HG02884 (cell line): Measurements from ENCODE around the gene DLG2.
A peak's percentile ranks its signal among the peaks of the same experiment; 100 is the strongest.
"Not testable (repeated sequence)": the region's sequence is repeated elsewhere in the genome, so short reads cannot be mapped to it uniquely, and the experiment has no call there.

ENCODE experiments used
- ATAC-seq: cut with Tn5 transposase; IDR thresholded peaks from one replicate; pipeline ENCODE4 v1.9.1; 2021; ENCODE audit warnings: mild to moderate bottlenecking, moderate library complexity; ENCODE audit not compliant: unreplicated experiment

The DLG2 gene

DNA sequence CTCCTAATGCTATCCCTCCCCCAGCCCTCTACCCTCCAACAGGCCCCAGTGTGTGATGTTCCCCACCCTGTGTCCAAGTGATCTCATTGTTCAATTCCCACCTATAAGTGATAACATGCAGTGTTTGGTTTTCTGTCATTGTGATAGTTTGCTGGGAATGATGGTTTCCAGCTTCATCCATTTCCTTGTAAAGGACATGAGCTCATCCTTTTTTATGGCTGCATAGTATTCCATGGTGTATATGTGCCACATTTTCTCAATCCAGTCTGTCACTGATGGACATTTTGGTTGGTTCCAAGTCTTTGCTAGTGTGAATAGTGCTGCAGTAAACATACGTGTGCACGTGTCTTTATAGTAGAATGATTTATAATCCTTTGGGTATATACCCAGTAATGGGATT, 277.6 kb downstream of the DLG2 start:
- ATAC-seq, result not testable (repeated sequence)

DNA sequence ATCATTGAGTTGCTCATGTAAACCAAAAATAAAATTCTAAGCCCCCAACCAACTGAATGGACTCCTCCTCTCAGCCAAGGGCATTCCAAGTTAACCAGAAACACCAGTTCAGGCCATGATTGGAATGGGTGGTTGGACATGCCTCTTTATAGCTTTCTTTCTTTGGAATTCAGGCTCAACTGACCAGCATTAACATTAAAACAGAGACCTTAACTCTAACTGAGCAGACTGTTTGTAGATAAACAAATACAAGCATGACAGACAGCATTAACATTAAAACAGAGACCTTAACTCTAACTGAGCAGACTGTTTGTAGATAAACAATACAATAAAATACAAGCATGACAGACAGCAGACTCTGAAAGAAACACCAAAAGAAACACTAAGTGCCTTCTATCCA, 278.2 kb downstream of the DLG2 start:
- ATAC-seq, result no peak

DNA sequence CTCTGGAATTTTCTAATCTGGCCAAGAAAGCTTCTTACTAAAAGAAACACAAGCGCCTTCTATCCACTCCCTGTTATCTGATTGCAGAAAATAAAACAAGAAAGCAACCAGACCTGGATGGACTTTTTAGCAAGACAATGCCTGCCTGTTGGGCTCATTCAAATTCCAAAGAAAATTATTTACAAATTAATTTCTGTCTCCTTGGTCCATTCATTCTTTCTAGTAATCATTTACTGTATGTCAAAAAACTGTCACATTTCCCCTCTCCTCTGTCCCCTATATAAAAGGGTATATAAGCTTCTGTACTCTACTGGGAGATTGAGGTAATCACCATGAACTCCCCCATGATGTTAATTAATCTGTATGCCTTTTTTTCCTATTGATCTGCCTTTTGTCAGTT, 279.9 kb downstream of the DLG2 start:
- ATAC-seq, result no peak

DNA sequence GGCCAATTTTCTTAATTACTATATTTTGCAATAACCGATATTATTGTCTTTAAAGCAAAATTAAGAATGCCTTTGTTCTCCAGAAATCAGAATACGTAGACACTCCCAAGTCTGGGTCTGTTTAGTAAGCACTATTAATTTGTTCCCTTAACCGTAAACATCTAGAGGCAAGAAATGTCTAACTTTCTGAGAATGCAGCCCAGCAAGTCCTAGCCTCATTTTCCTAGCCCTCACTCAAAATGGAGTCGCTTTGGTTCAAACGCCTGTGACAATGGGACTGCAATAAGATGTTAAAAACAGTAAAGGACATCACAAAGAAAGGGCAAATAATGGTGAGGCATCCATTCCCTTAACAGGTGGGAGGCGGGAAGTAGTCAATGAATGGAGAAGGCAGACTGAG, 280.7 kb downstream of the DLG2 start:
- ATAC-seq, result no peak

DNA sequence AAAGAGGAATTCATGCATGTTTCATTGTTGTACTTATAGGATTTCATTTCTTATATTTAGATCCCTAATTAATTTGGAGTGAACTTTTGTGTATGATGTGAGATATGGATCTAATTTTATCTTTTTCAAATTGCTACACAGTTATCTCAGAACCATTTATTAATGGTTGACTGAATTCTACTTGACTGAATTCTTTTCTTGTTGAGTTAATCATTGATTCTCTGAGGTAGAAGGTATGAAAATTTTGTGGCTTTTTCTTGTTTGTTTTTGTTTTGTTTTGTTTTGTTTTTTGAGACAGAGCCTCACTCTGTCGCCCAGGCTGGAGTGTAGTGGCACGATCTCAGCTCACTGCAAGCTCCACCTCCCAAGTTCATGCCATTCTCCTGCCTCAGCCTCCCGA, 286.3 kb downstream of the DLG2 start:
- not testable (repeated sequence) for ATAC-seq

DNA sequence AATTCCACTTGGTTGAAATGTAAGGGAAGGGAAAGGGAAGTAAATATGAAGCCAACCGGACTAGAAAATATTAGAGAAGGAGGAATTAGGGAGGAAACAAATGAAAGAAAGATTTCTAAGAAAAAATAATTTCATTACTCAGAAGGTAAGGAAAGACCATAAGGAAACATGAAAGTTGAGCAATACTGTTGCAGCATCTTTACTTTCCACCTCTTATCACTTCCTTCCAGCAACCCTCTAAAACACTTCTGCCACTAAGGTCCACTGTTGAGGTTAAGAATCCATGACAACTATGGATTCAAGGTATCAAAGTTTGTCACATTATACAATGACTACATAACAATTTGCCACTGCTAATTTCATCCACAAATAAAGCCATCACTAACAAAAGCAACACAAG, 308.6 kb downstream of the DLG2 start:
- ATAC-seq, result no peak

DNA sequence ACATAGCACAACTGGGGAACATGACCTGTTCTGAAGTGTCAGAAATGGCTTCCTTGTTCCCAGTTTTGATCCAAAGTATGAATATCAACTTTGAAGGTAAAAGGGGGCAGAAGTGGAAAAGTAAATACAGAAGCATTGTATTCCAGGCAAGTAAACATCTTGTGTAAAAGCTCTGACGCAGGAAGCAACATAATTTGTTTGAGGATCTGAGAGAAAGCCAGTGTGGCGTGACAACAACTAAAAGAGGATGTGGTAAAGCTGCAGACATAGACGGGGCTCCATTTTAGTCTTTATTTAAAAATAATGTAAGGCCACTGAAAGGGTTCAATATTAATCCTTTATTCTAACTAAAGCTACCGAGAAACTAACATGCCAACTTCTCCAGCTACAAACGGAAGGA, 310.2 kb downstream of the DLG2 start:
- peak; percentile 97 for ATAC-seq

DNA sequence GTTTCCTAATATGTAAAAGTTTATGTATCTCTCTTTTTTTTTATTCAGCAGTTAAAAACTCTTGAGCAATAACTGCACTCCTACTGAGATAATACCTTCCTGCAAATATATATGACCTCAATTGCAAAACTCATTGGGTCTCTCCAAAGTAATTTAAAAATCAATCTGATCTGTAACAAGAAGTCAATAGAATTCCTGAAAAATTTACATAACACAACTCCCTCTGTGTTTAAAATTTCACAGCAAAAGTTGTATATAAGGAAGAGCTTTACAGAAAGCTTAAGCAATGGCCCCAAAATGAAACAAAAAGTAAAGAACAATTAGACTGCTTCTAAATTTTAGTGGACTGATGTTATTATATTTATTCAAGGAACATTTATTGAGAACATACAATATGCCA, 313.4 kb downstream of the DLG2 start:
- no peak for ATAC-seq

DNA sequence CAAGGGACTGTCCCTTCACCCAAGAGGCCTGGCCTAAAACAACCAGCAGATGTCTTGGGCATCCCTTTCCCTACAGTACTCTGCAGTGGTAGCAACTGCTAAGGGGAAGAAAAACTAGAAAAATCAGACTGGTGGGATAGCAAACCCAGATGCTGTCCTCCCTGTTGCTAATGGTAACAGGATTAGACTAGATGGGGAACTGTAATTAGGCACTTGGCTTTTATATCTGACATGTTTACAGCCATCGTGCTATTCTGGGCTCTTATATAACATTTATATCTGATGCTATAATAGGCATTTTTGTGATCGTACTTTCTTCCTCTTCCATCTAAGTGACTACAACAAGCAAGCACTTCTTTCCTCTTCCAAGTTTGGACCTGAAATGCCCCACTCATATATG, 316.7 kb downstream of the DLG2 start:
- ATAC-seq, result no peak

DNA sequence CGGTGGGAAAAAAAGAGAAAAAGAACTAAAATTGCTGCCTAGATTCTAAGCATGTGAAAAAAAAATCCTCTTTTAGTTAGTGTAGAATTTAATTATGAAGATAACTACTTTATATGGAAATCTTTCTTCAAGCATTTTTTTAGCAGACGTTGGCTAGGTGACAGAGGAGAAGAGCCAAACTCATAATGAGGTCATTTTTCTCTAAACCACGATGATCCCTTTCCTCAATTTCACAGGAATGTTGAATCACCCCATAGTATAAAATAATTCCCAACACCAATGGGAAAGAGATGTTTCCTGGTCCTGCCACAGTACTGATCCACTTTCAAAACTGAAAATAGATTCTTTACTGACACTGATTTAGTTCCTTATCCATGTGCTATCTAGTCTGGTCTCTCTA, 319.8 kb downstream of the DLG2 start:
- no peak for ATAC-seq

DNA sequence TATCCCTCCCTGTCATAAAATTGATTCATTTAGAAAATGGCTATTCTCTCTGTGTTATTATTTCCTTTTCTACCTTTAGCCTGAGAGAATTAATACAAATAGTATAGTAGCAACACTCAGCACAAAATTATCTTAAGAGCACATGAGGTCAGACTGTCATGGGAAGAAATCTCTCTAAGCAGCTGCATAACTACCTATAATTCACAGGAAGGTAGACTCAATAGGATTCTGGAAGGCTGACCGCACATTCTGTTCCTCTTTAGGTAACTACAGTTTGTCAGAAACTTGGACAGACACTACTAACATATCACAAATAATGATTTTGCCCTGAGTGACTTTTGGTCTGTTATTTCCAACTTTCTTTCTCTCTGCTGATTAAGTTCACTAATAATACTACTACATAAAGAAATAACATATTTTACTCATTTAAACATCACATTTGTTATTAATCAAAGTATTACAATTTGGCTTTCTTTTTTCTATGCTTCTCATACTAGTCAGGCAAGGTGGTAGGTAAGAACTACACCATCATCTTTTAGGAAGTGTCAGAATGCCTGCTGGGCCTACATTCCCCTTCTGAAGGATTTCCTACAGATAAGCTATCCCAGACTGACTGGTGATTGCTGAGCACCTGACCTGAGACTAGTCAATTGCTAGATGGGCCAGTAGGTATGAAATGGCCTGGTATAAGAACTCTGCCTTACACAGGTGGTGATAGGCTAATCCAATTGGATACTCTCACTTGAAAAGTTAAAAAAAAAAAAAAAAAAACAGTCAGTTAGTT, 325.1 kb downstream of the DLG2 start:
- no peak for ATAC-seq

DNA sequence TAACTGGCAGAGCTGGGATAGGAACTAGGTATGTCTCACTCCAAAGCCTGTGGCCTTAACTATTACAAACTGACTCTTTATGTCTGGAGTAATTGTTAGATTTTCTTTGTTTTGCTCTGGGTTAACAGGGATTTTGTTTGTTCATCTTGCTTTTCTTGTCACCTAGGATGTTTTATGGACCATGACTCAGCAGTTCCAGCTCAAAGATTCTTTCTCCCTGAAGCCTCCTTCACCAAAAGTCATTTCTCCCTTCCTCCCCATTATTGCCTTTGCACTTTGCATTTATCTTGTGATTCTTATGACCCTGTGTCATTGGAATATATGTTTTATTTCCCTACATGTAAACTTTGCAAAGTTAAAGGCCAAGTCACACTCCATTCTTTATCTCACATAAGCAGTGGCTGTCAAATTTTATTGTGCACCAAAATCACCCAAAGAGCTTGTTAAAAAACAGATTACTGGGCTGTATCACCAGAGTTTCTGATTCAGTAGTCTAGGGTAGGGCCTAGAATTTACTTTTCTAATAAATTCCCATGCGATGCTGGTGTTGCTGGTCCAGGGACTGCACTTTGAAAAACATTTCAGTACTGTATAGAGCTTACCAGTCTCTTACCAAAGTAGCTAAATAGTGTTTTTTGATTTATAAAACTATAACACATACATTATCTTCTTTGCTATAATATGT, 327.7 kb downstream of the DLG2 start:
- no peak for ATAC-seq

DNA sequence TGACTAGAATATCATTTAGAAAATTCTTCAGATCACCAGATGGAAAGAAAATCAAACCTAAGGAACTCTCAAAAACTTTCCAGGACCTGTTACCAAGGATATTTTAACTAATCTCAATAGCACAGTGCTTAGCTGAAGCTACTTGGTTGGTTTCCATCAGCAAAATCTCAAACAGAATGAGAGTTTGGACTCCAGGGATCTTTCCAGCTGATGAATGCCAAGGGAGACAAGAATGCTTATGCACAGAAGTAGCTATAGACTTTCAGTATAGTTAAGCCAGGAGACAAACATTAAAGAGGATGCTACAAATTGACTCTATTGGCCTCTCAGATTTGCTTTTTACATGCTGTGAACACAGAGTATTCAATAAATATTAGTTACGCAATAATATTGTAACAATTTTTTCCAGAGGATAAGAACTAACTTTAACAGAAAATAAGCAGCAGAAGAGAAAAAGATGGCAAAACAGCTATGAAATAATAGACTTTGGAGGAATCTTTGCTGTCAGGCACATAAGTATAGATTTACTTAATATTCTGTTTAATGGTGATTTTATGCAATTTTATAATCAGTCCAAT, 331.4 kb downstream of the DLG2 start:
- ATAC-seq, result no peak

DNA sequence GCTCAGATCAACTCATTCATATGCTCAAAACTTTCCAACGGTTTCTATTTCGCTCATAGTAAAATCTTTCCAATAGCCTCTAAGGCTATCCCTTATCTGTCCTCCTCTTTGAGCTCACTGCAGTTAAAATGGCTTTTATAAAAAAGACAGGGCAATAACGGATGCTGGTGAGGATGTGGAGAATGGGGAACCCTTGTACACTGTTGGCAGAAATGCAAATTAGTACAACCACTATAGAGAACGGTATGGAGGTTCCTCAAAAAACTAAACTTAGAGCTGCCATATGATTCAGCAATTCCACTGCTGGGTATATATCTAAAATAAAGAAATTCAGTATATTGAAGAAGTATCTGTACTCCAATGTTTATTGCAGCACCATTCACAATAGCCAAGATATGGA, 345.6 kb downstream of the DLG2 start:
- ATAC-seq, result no peak

DNA sequence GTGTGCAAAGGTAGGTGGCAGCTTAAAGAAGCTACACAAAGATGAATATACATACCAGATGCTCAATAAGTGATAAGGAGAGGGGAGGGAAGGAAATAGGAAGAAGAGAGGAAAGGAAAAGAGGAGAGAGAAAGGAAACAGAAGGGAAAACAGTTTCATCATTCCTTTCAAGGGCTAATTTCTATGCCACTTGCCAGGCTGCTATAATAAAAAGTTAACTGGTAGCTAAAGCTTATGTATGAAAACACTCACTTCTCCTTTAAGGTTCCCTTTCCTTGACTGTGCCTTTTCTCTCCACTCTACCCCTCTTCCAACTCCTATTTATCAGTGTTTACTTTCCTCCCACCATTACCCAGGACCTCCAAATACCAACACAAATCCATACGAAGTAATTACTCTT, 347.9 kb downstream of the DLG2 start:
- no peak for ATAC-seq

DNA sequence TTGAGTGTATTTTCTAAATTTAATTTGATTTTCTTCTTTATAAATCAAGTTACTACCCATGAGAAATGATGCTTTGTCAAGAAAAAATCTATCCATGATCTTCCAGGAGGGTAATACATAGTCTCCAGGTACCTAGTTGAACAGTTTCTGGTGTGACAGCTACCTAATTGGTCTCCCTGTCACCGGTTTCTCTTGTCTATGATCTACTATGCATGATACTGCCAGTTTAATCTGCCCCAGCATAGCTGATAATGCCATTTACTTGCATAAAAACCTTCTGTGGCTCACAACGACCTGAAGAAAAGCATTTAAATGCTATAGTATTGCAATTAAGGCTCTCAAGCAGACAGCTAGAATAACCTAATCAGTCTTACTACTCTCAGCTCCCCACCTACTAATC, 349.5 kb downstream of the DLG2 start:
- ATAC-seq, result no peak

DNA sequence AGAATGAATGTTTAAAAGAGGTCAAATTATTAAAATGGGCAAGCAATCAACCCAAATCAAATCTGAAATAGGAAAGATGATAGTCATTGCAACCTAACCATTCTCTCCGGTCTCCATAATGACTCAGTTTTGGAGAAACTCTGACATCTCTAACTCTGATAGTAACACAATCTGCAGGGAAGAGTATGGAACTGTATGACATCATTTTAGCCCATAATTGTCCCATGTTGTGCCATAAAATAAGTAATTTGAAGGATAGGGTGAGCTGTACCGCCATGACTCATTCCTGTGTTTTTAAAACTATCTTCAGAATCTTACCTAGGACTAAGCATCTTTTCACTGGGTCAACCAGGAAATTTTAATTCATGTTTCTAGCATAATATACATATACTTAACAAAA, 350.8 kb downstream of the DLG2 start:
- ATAC-seq, result no peak

DNA sequence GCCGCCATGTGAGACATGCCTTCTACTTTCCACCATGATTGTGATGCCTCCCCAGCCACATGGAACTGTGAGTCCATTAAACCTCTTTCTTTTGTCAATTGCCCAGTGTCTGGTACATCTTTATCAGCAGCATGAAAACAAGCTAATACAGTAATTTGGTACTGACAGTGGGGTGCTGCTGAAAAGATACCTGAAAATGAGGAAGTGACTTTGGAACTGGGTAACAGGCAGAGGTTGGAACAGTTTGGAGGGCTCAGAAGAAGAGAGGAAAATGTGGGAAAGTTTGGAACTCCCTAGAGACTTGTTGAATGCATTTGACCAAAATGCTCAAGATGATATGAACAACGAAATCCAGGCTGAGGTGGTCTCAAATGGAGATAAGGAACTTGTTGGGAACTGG, 356.8 kb downstream of the DLG2 start:
- not testable (repeated sequence) for ATAC-seq

DNA sequence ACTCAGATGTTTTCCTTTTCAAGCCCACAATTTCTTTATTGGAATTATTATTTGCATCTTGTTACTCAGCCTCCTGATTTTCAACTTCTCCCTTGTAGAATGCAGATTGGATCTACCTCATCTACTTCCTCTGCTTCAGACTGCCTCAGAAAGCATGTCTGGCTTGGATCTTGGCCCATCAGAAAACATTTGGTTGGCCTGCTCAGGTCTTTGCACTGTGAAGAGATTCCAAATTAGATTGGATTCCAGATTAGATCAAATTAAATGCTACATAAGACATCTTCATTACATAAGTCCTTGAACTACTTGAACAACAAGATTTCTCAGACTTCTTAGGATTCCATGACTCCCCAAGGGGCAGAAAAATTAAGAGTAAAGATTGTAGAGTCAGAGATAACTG, 358.0 kb downstream of the DLG2 start:
- ATAC-seq, result no peak

DNA sequence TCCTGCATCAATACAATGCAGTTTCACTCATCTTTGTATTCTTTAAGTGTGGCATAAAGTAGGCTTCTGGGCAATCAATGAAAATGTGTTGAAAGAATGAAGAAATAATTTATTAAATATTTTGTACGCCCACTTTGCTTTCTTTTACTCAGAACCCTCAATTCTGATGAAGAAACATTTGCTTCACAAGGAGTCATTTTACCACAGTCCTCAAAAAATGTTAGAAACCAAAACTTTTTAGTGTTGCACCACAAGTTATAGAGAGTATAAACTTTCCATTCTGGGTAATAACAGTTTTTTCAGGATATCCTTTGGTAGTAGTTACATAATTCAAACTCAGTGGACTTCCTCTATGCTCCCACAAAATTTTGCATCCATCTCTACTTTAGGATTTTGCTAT, 360.5 kb downstream of the DLG2 start:
- no peak for ATAC-seq

DNA sequence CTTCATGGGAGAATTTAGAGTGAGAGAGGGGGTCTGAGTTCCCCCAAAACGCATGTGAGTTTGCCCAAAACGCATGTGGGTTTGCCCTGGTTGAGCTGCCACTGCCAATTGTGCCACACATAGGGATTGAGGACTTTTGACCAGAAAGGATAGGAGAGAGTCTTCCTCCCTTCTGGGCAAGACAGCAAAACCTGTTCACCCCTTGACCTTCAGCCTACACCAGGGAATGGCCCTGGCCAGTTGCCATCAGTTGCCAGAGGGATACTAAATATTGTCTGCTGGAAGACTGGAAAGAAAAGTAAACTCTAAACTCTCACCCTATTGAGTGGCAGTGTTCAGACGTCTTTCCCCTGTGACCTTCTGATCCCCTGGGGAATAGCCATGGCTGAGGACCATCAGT, 363.8 kb downstream of the DLG2 start:
- no peak for ATAC-seq

DNA sequence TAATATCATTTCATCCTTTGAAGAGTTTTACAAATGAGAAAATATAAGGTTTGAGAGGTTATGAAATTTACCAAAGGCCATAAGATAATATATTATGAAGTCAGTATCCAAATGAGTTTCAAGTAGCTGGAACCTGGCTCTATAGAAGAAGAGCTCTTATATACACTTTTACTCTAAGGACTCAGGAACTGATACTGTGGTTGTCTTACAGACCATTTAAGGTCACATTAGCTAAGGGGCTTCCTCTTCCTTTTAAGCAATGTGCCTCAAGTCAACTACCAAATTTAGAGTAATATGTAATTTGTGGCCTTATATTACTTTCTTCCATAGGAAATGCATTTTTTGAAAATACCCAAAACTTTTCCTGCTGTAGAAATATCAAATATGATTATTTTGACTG, 369.3 kb downstream of the DLG2 start:
- no peak for ATAC-seq
